ENCODE measurements around the gene GRM7.

DNA sequence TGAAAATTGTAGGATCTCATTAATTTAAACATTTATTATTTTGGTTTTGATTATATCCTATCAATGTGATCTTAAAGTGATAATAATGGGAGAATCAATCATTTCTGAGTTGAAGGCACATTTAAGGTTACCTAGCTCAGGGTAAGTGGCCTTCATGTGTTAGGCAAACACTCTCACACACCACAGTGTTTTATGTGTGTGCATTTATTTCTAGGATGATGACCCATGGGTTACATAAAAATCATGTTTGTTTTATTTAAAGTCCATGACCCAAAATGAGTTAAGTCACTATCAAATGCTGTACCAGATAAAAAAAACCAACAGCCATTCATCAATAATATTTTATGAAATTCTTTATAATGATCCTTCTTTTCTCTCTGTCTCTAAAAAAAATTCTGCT is 520.8 kb downstream of the GRM7 start:
- TF ChIP-seq, protein P1, sequence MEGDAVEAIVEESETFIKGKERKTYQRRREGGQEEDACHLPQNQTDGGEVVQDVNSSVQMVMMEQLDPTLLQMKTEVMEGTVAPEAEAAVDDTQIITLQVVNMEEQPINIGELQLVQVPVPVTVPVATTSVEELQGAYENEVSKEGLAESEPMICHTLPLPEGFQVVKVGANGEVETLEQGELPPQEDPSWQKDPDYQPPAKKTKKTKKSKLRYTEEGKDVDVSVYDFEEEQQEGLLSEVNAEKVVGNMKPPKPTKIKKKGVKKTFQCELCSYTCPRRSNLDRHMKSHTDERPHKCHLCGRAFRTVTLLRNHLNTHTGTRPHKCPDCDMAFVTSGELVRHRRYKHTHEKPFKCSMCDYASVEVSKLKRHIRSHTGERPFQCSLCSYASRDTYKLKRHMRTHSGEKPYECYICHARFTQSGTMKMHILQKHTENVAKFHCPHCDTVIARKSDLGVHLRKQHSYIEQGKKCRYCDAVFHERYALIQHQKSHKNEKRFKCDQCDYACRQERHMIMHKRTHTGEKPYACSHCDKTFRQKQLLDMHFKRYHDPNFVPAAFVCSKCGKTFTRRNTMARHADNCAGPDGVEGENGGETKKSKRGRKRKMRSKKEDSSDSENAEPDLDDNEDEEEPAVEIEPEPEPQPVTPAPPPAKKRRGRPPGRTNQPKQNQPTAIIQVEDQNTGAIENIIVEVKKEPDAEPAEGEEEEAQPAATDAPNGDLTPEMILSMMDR (IDR thresholded peaks at IDR 0.05; ENCODE audit: low read depth, low read length, poor library complexity, severe bottlenecking) = no peak
- TF ChIP-seq EZH2phosphoT487 (IDR thresholded peaks at IDR 0.05; ENCODE audit: borderline replicate concordance, low read length) = no peak

Data from DOHH2 (cell line).